ENCODE results near the gene KCNC1. TPM values are rescaled to one million over a fixed set of nuclear protein-coding genes. Genes with fewer than 3 reads are reported as not detected.

KCNC1 gene
- total RNA-seq, 3 donors from 2014 or later = 0.29 to 0.66 (median 0.34) TPM

GRCh38 chr11:17742019-17742418, 7.4 kb downstream of the KCNC1 start:
- DNase-seq (peak in 1 of 3 donors; percentile 3), ATAC-seq (no peak)
- intact Hi-C loops (cut with DNase I, micrococcal nuclease) = no loop called here
- Histone ChIP-seq H3K4me1 (ENCODE audit: low read depth) (no peaks in the 10 kb centered on the region), H3K36me3 (ENCODE audit: low read depth) (no peaks in the 10 kb centered on the region), H3K4me3 (no peak overlapping the region), H3K9me3 (no peaks in the 10 kb centered on the region)
- no peak for TF ChIP-seq CTCF (IDR thresholded peaks at IDR 0.05)

- Histone ChIP-seq H3K4me1 (ENCODE audit: low read depth) (no peaks in the 10 kb centered on the region), H3K9me3 (no peaks in the 10 kb centered on the region), H3K36me3 (ENCODE audit: low read depth) (no peaks in the 10 kb centered on the region), H3K4me3 (no peak overlapping the region)
- DNase-seq (peak in 1 of 3 donors; percentile 13), ATAC-seq (no peak)
- intact Hi-C loops (cut with DNase I, micrococcal nuclease) = no loop called here
- TF ChIP-seq CTCF (IDR thresholded peaks at IDR 0.05) = no peak
Observed at GRCh38 chr11:17743026-17743807, 8.6 kb downstream of the KCNC1 start.

- no peak for ATAC-seq
- Histone ChIP-seq H3K4me1 (ENCODE audit: low read depth) (no peaks in the 10 kb centered on the region), H3K9me3 (no peaks in the 10 kb centered on the region), H3K4me3 (no peak overlapping the region), H3K36me3 (ENCODE audit: low read depth) (no peaks in the 10 kb centered on the region)
- no peak for TF ChIP-seq CTCF (IDR thresholded peaks at IDR 0.05)
- peak in 1 of 3 donors; percentile 0 for DNase-seq
- intact Hi-C loops (cut with DNase I, micrococcal nuclease) = no loop called here
Observed at GRCh38 chr11:17743808-17744119, 9.2 kb downstream of the KCNC1 start.

- ATAC-seq = no peak
Observed at GRCh38 chr11:17744151-17744940, 9.8 kb downstream of the KCNC1 start.

More at GRCh38 chr11:17744151-17744940, 9.8 kb downstream of the KCNC1 start:
- H3K4me3 ChIP-seq = no peak overlapping the region
- no peaks in the 10 kb centered on the region for H3K4me1 ChIP-seq (ENCODE audit: low read depth)
- no peaks in the 10 kb centered on the region for H3K36me3 ChIP-seq (ENCODE audit: low read depth)
- DNase-seq = peak in 1 of 3 donors; percentile 6
- TF ChIP-seq CTCF (IDR thresholded peaks at IDR 0.05) = no peak
- H3K9me3 ChIP-seq = no peaks in the 10 kb centered on the region
- intact Hi-C loops (cut with DNase I, micrococcal nuclease) = no loop called here
